Inflammatory macrophage treated with lipopolysaccharide for 4 hours (primary cell): ENCODE data around the gene CD163.
"Not testable (repeated sequence)": the region's sequence is repeated elsewhere in the genome, so short reads cannot be mapped to it uniquely, and the experiment has no call there.

ENCODE experiments used
- DNase-seq: peaks from one replicate; pipeline ENCODE4 v3.0.0-alpha.2; 2020

The CD163 gene

GRCh38 chr12:7503686-7504415 is at the start of gene CD163:
TSS of gene CD163 (minus strand) at chr12:7503777. CDS start at chr12:7503690, 87 bp downstream.
- peak; percentile 96 for DNase-seq

DNA sequence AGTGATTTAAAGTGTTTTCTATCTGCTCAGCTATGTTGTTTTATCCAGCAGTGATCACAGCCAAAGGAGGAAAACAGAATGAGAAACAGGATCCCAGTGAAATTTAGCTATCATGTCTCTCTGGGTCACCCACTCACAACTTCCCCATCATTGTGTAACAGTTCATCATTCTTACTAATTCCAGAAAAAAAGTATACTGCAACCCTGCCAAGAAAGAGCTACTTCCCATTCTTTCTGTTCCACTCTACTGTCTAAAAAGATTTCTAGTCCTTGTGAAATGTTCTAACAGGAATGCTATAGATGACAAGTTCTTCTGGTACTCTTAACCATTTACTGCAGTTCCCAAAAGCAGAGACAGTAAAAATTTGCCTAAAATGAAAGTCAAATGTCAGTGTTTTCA is 39.2 kb upstream of the CD163 start:
- DNase-seq = peak; percentile 92

DNA sequence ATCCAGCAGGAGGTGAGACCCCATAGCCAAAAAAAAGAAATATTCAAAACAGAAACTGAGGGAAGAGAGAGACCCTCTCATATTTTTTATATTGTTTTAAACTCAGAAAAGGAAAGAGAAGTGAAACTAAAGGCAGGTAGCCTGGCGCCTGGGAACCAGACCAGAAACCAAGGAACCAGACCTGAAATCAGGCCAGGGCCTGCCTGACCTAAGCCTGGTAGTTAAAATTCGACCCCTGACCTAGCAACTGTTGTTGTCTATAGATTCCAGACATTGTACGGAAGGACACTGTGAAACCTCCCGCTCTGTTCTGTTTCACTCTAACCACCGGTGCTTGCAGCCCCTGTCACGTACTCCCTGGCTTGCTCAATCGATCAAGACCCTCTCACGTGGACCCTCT is 38.5 kb upstream of the CD163 start:
- no peak for DNase-seq

DNA sequence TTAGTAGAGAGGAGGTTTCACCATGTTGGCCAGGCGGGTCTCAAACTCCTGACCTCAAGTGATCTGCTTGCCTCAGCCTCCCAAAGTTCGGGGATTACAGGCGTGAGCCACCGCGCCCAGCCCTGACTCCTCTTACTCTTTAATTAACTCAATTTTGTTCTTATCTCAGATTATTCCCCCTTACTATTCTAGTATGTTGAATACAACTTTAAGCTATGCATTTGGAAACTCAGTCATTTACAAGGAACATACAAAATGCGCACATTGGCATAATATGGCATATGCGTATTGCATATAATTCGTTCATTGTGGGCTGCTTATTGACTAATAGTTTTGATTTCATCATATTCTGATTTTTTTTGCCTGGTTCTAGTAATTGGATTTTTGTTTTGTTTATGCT is 10.8 kb upstream of the CD163 start:
- no peak for DNase-seq

- peak; percentile 96 for DNase-seq
Measured at GRCh38 chr12:7512553-7512952, 9.0 kb upstream of the CD163 start.

DNA sequence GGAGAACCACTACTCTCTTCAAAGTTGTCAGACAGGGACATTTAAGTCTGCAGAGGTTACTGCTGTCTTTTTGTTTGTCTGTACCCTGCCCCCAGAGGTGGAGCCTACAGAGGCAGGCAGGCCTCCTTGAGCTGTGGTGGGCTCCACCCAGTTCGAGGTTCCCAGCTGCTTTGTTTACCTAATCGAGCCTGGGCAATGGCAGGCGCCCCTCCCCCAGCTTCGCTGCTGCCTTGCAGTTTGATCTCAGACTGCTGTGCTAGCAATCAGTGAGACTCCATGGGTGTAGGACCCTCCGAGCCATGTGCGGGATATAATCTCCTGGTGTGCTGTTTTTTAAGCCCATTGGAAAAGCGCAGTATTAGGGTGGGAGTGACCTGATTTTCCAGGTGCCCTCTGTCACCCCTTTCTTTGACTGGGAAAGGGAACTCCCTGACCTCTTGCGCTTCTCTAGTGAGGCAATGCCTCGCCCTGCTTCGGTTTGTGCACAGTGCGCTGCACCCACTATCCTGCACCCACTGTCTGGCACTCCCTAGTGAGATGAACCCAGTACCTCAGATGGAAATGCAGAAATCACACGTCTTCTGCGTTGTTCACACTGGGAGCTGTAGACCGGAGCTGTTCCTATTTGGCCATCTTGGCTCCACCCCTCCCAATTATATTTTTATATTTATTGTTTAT is 6.4 kb upstream of the CD163 start:
- DNase-seq = not testable (repeated sequence)

- DNase-seq = no peak
Measured at GRCh38 chr12:7502612-7503011, 965 bp downstream of the CD163 start.

- DNase-seq = peak; percentile 51
Measured at GRCh38 chr12:7501031-7501588, 2.5 kb downstream of the CD163 start.

- peak; percentile 34 for DNase-seq
Measured at GRCh38 chr12:7499636-7500035, 3.9 kb downstream of the CD163 start.

- peak; percentile 93 for DNase-seq
Measured at GRCh38 chr12:7498809-7499208, 4.8 kb downstream of the CD163 start.

GRCh38 chr12:7497661-7498060 is 5.9 kb downstream of the CD163 start:
- DNase-seq = no peak

DNA sequence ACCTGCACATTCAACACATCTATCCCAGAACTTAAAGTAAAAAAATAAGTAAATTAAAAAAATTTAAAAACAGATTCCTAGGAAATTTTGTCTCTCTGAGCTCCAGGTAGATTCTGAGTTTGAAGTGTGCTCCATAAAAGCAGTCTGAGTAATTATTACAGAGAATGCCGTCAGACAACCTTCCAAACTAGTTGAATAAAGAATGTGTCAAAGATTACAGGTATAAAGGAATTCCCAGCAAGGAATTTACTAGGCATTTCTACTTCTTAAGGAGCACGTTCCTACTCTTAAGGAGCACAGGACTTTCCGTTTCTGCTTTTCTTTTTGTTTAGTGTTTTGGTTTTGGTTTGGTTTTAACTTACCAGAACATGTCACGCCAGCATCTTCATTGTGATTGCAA is 7.1 kb downstream of the CD163 start:
- DNase-seq = no peak

- DNase-seq = no peak
Measured at GRCh38 chr12:7495136-7495535, 8.4 kb downstream of the CD163 start.

- DNase-seq = no peak
Measured at GRCh38 chr12:7493006-7493405, 10.6 kb downstream of the CD163 start.

- no peak for DNase-seq
Measured at GRCh38 chr12:7486512-7486911, 17.1 kb downstream of the CD163 start.

DNA sequence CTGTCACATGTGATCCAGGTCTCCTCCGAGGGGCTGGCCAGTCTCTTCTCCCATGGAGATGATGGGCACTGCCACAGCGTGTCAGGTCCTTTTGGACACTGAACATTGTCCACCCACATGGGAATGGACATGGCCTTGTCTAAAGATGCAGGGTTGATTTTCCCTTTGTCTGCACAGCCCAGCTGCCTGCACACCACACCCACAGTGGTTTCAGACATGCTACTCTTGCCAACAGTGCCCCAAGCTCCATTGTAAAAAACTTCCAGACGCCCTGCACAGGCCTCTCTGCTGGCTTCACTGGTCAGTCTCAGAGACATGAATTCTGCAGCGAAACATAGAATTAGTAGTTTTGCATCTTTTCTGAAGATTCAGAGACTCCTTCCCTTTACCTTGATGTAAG is 18.5 kb downstream of the CD163 start:
- no peak for DNase-seq

- no peak for DNase-seq
Measured at GRCh38 chr12:7483343-7483742, 20.2 kb downstream of the CD163 start.

GRCh38 chr12:7479771-7480170 is 23.8 kb downstream of the CD163 start:
- DNase-seq = no peak

DNA sequence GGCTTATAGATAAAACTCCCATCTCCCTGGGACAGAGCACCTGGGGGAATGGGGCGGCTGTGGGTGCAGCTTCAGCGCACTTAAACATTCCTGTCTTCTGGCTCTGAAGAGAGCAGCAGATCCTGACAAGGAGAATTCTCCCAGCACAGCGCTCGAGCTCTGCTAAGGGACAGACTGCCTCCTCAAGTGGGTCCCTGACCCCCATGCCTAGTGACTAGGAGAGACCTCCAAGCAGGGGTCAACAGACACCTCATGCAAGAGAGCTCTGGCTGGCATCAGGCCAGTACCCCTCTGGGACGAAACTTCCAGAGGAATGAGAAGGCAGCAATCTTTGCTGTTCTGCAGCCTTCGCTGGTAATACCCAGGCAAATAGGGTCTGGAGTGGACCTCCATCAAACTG is 31.5 kb downstream of the CD163 start:
- DNase-seq = no peak

DNA sequence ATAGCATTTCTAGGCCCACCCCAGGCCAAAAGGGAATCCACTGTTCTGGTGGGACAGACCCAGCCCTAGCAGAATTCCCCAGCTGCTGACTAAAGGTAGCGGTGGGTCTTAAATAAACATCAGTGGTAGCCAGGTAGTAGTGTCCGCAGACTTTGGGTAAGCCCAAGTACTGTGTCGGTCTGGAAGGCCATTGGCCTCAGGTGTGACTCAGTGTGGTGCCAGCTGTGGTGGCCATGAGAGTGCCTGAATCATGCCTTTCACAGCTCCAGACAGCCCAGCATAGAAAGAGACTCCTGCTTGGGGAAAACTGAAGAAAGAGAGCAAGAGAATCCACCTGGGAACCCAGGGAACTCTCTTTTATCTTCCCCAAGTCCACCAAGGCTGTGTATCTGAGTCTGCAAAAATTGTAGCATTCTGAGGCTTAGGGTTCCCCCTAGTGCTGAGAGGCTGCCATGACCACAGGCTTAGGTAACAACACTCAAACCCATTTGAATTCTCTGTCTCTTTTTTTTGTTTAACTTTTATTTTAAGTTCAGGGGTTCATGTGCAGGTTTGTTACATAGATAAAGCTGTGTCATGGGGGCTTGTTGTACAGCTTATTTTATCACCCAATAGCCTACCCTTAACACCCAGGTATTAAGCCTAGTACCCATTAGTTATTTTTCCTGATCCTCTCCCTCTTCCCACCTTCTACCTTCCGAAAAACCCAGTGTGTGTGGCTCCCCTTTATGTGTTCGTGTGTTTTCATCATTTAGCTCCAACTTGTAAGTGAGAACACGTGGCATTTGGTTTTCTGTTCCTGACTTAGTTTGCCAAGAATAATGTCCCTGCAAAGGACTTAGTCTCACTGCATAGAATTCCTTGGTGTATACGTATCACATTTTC is 43.0 kb downstream of the CD163 start:
- peak; percentile 51 for DNase-seq

DNA sequence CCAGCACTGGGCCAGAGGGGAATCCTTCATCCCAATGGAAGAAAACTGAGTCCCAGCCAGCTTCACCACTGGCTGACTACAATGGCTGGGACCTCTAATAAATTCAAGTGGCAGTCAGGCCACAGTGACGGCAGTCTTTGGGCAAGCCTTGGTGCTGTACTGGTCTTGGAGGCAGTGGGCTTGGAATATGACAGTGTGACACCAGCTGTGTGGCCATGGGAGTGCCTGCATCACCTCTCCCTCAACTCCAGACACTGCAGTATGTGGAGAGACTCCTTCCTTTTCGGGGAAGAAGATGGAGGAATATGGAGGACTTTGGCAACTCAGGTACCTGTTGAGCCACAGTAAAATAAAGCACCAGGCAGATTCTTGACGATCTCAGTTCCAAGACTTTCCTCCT is 43.6 kb downstream of the CD163 start:
- DNase-seq = no peak

- DNase-seq = peak; percentile 25
Measured at GRCh38 chr12:7451756-7452155, 51.8 kb downstream of the CD163 start.

- DNase-seq = no peak
Measured at GRCh38 chr12:7450667-7451066, 52.9 kb downstream of the CD163 start.
